HG02571 (cell line): Measurements from ENCODE around the gene ALDOC.
"Not testable (repeated sequence)": the region's sequence is repeated elsewhere in the genome, so short reads cannot be mapped to it uniquely, and the experiment has no call there.

Experiments used
- ATAC-seq: cut with Tn5 transposase; IDR thresholded peaks from one replicate; pipeline ENCODE4 v1.9.1; 2021; ENCODE audit warnings: mild to moderate bottlenecking, moderate library complexity; ENCODE audit not compliant: unreplicated experiment

Gene ALDOC

GRCh38 chr17:28576758-28577465 is at the start of gene ALDOC:
ALDOC (minus strand) TSS chr17:28576895; CDS start chr17:28575532, 1,363 bp downstream.
- peak; percentile 76 for ATAC-seq

GRCh38 chr17:28624148-28624547 is 47.5 kb upstream of the ALDOC start:
- no peak for ATAC-seq

DNA sequence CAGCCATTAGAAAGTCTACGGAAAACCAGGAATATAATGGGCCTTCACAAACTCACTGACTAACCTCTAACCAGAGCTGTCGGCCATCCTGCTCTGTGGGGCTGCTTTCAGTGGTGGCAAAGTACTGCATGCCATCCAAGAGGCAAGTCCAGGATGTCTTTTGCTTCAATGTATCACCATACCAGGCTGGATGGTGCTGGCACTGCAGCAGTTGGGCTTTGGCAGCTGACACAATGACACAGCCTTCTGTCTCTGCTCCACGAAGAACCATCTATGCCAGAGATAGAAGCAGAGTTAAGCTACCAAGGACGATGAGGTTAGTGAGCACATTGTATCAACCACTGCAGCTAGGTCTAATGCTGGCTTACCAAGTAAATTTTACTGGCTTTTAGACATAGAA is 47.0 kb upstream of the ALDOC start:
- ATAC-seq: no peak

GRCh38 chr17:28622186-28622585 is 45.5 kb upstream of the ALDOC start:
- no peak for ATAC-seq

DNA sequence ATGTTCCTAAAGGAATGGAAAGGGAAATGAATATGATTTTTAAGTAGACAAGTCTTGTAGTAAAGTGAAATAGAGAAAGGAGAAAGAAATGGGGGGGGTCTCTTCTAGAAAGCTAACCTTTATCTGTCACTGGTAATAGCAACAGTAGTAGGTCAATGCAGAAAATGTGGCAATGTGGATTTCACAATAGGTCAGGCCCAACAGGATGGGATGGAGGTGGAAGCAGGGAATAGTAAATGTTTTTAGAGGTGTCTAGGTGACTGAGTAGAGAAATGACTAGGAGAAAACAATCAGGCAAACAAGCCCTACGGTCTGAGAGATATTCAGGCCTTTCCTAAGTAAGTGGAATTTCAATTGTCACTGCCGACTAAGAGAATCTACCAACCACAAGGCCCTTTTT is 43.3 kb upstream of the ALDOC start:
- ATAC-seq: no peak

GRCh38 chr17:28618464-28618863 is 41.8 kb upstream of the ALDOC start:
- ATAC-seq: no peak

- ATAC-seq: no peak
Measured at GRCh38 chr17:28616281-28616680, 39.6 kb upstream of the ALDOC start.

DNA sequence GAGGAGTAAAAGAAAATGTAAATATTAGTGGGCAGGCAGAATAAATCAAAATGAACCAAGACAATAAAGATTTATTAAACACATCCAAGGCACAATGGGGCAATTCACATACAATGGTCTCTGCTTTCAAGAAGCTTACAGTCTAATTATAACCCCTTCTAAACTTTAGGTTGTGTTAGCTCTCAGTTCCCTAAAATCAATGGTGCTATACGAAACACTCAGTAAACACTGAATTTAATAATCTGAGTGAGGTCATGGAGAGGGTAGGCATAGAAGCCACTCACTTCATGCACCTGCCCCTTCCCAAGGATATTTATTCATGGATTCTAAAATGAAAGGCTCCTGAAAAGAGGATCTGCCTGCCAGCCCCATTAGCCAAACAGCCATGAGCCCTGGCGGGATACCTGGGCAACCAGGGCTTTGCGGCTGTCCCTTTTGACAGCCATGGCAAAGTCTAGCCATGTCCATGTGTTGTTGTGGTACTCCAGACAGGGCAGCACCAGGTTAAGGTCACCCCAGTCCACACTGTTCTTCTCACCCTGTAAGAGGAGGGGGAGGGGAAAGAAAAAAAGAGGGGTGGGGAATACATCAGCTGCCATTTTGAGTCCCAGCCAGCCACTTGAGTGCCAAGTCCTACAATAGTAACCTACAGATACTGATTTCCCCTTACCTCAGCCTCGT is 38.7 kb upstream of the ALDOC start:
- ATAC-seq: no peak

DNA sequence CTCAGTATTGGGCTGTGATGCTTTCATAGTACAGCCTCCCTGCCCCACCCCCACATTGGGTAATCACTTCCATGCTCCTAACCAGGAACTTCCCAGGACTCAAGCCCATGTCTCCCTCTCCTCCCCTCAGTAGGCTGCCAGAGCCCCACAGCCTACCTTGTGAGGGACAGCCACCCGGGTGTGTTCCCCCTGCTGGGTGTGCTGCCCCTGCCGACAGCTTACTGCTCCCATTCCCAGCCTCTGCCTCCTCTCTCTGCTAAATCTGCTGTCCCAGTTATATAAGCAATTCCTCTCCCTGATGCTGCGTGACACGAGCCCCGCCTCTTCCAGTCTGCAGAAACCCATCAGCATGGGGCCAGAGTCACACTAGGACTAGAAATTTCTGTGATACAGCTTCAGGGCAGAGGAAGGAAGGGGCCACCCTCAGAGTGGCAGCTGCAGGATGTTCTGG is 37.3 kb upstream of the ALDOC start, which contains the start of gene RSKR:
Gene RSKR (minus strand): TSS at position 255 of the 451 bp plus-strand sequence. CDS start 24 bp downstream, at position 231.
- ATAC-seq: no peak

DNA sequence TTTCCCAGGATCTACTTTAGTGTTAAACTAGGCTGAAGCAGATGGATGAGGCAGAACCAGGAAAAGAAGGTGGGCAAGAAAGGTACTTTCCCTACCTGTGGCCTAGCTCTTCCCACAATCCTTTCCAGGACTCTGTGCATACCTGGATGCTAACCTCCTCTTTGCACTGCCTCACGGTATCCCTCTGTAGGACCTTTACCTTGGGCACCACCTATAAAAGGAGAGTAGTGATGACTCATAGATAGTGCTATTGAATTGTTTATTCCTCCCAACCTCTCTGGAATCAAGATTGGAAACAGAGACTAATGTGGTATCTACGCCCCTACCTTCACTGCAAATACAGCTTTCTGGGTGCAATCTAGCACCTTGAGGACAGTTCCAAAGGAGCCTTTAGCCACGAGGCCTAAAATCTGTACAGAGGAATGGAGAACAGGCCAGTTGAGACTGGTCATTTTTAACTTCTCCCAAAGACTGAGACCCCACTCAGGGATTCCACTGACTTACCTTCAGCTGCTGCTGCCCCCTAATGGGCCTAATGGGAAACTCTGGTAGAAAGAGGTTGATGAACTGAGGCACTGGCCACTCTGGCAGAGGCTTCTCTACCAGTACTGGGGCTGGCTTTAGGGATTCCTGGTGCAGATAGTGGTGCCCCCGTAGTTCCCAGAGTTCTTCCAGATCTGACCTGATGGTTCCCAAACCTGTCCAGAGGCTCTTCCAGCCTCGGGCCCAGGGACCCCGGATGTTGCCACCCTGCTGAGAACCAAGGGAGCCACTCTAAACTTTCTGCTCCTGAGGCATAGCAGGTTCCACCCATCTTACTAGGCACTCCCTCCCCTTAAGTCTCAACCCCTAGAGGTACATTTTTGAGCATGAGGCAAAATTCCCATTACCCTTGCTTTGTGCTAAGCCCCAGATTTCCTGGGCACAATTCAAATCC is 36.5 kb upstream of the ALDOC start:
- no peak for ATAC-seq

GRCh38 chr17:28612531-28612930 is 35.8 kb upstream of the ALDOC start:
- no peak for ATAC-seq

- no peak for ATAC-seq
Measured at GRCh38 chr17:28610376-28610775, 33.7 kb upstream of the ALDOC start.

DNA sequence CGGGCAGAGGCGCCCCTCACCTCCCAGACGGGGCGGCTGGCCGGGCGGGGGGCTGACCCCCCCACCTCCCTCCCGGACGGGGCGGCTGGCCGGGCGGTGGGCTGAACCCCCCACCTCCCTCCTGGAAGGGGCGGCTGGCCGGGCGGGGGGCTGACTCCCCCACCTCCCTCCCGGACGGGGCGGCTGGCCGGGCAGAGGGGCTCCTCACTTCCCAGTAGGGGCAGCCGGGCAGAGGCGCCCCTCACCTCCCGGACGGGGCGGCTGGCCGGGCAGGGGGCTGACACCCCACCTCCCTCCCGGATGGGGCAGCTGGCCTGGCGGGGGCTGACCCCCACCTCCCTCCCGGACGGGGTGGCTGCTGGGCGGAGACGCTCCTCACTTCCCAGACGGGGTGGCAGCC is 27.3 kb upstream of the ALDOC start:
- ATAC-seq: not testable (repeated sequence)

GRCh38 chr17:28599311-28600184 is 22.9 kb upstream of the ALDOC start:
- ATAC-seq: peak; percentile 36

GRCh38 chr17:28598799-28599310 is 22.2 kb upstream of the ALDOC start, which contains the start of gene SPAG5:
SPAG5 (minus strand) TSS chr17:28599025; CDS start chr17:28598946, 79 bp downstream.
- peak; percentile 81 for ATAC-seq

GRCh38 chr17:28598389-28598788 is 21.7 kb upstream of the ALDOC start:
- ATAC-seq: no peak

GRCh38 chr17:28597606-28598383 is 21.1 kb upstream of the ALDOC start:
- ATAC-seq: no peak

GRCh38 chr17:28592260-28592659 is 15.6 kb upstream of the ALDOC start:
- ATAC-seq: no peak

GRCh38 chr17:28585851-28586250 is 9.2 kb upstream of the ALDOC start:
- ATAC-seq: no peak
